Central memory CD4-positive, alpha-beta T cell (primary cell): ENCODE results near the gene WIZ.

Experiments used
- DNase-seq: peaks from one replicate; pipeline ENCODE4 v3.0.0; 2022

WIZ gene

DNA sequence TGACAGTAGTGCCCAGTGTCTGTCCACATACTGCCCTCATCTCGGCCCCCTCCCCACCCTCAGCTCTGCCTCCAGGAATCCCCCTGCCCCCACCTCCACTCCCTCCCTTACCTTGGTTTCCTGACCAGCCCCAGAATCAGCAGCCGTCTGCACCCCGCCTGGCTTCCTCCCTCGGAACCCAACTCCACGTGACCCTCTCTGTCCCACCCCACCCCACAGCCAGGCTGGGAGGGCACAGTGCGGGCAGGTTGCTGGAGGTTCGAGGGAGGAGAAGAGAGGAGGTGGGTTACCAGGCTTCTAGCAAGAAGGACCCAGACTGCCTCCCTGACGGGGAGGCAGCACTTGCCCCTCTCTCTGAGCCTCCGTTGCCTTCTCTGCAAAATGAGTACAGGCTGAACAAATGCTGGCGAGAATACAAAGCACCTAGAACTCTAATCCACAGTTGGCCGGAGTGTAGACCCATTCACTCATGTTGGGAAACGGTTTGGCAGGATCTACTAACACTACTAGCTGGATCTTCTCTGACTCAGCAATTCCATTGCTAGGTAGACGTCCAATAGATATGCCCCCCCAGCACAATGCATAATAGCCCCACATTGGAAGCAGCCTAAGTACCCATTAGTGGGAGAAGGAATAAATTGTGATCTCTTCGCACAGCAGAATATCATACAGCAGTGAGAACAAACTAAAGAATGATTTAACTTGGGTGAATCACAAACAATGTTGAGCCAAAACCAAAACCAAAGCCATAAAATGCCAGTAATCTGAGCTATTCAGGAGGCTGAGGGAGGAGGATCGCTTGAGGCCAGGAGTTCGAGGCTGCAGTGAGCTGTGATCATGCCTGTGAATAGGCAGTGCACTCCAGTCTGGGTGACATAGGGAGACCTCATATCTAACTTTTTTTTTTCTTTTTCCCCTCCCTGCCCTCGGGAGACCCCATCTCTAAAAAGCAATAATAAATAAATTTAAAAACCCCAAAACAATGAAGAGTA, 14.9 kb upstream of the WIZ start, which contains the start of gene RASAL3:
TSS of gene RASAL3 (minus strand) at position 151 of the 992 bp plus-strand sequence. CDS start 186 bp downstream, outside the sequence.
- DNase-seq = peak; percentile 62

GRCh38 chr19:15463861-15464371, 14.2 kb upstream of the WIZ start:
- DNase-seq = peak; percentile 82

DNA sequence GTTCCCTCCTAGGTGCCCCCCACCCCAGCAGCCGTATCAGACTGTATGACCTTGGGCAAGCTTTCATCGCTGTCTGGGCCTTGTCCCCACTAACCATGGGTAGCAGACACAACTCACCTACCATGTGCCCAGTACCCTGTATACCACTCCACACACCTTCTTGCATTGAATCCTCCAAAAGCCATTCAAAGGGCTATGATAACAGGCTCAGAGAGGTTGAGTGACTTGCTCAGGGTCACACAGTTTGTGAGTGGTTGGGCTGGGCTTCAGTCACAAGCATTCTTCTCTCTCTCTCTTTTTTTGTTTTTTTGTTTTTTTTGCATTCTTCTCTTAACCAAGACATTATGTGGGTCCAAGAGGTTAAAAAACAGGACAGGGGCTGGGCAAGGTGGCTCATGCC, 11.9 kb upstream of the WIZ start:
- no peak for DNase-seq

GRCh38 chr19:15457701-15458484, 8.1 kb upstream of the WIZ start:
- DNase-seq = no peak

GRCh38 chr19:15456871-15457700, 7.3 kb upstream of the WIZ start:
- no peak for DNase-seq

DNA sequence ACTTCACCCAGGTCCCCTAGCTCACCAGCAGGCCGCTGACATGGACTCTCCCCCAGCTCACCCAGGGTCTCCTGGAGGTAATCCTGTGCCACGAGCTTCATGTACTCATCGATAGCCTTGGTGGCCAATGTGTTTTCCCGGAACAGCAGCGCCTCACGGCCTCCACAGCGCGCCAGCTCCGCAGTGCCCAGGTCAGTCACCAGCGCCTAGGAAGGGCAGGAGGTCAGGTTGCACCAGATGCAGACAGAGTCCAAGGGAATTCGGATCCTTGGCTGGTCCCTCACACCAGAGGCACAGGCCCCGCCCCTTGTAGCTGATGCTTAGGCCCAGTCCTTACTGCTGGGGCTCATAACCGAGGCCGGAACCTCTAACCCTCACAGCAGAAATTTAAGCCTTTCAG, 6.7 kb upstream of the WIZ start:
- DNase-seq = no peak

DNA sequence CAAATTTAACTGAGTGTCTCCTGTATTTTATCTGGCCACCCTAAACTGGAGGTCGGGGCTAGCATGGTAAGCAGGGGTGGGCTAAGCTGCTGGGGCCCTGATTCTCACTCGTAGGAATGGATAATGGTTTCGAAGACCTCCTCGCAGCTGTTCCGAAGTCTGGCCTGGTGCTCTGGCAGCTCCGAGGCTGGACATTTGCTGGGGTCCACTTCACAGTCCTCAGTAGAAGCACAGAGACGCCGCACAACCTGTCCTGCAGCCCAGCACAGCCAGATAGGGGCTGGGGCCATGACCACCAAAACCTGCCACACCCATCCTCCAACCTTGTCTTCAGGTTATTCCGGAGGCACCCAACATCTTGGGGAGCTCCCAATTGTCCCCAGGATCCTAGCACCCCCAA, 6.2 kb upstream of the WIZ start:
- no peak for DNase-seq

- DNase-seq = no peak
Measured at GRCh38 chr19:15453906-15454860, 4.4 kb upstream of the WIZ start.

GRCh38 chr19:15453091-15453578, 3.4 kb upstream of the WIZ start:
- DNase-seq = no peak

DNA sequence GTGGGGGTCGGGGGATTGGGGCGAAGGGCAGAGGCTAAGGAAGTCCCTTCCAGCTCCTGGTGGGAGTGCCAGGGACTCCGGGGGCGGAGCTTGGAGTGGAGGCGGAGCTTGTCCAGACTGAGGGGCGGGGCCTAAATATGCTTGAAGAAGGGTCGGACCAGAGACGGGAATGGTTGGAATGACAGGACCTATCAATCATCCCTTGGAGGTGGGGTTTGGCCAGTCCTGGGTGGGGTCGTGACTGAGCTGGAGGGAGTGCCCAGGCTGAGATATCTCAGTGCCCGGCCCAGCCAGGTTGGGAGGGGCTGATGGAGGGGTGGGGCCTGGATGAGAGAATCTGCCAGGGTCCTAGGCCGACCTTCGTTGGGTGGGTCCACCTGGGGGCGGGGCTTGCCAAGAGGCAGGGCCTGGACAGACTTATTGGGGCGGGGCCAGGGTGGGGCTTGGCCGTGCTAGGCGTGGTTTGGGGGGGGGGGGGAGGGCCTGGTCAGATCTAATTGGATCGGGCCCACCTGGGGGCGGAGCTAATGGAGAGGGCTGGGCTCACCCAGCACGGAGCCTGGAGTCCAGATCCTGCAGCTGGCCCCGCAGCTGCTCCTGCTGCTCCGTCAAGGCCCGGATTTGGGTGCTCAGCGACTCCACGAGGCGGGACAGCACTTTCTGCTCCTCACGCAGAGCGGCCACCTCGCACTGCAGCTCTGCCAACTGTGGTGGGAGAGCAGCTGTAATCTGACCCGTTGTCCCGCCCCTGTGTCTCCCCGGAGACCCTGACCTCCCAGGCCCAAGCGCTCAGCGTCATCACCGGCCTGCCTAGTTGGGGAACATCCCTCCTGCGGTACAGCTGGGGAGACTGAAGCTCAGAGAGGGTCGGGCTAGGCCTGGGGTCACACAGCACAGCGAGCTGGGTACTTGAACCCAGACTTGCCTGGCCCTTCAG, 2.6 kb upstream of the WIZ start:
- no peak for DNase-seq

GRCh38 chr19:15450528-15450890, 753 bp upstream of the WIZ start:
- DNase-seq = no peak

GRCh38 chr19:15448778-15449619, 757 bp downstream of the WIZ start:
- DNase-seq = no peak

DNA sequence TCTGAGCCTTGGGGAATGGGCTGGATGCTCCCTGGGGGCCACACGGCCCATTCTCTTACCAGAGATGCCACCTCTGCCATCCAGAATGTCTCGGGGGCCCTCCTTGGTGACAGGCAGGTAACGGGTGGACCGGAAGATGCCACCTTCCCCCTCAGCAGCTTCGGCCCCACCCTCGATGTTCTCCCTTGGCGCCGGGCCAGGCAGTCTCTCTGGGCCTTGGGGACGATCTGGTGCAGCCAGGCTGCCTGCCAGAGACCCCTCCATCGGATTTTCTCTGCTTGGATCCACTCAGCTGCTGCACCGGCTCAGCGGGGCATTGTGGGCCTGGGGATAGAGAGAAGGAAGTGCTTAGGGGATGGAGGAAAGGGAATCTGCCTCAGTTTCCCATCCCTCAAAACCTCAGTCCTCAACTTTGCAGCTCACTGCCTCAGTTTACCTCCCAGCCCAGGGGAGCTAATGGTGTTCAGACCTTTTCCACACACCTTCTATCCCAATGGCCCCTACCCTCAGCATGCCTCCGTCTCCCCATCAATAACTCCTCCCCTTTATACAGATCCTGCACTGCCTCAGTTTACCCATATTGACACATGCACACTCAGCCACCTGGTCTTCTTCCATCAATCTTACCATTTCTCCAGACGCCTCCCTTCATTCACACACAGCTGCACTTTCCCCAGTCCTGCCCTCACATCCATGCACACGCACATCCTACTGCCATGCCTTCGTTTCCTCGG, 1.5 kb downstream of the WIZ start:
- no peak for DNase-seq

DNA sequence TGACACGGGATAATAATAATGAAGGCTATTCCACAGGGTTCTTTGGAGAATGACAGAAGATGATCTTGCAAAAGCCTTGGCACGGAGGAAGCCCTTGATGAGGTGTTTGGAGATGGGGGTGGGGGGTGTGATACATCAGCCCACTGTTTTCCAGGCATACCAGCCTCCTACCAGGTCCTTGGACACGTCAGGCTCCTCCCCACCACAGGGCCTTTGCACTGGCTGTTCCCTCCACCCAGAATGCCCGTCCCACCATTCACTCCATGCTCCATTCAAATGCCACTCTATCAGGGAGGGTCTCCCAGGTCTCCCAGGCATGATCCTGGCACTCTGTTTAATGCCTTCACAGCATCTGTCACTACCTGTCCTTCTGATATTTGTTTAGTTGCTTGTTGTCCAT, 2.7 kb downstream of the WIZ start:
- DNase-seq = no peak

- no peak for DNase-seq
Measured at GRCh38 chr19:15445807-15446376, 3.9 kb downstream of the WIZ start.

DNA sequence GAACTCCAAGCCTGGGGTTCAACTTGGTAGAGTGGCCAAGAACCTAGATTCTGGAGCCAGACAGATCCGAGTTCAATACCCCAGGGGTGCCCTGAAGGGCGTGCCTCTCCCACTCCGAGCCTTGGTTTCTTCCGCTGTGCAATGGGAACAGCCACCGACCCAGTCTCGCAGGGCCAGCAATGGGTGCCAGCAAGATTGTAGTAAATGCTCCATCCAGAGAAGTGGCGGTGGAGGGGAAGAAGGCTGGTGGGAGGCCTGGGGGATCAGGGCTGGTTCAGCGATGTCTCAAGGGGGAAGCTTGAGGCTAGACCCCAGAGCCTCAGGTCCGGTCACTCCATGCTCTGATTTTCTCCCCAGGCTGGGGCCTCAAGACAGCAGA, 4.5 kb downstream of the WIZ start:
- no peak for DNase-seq

DNA sequence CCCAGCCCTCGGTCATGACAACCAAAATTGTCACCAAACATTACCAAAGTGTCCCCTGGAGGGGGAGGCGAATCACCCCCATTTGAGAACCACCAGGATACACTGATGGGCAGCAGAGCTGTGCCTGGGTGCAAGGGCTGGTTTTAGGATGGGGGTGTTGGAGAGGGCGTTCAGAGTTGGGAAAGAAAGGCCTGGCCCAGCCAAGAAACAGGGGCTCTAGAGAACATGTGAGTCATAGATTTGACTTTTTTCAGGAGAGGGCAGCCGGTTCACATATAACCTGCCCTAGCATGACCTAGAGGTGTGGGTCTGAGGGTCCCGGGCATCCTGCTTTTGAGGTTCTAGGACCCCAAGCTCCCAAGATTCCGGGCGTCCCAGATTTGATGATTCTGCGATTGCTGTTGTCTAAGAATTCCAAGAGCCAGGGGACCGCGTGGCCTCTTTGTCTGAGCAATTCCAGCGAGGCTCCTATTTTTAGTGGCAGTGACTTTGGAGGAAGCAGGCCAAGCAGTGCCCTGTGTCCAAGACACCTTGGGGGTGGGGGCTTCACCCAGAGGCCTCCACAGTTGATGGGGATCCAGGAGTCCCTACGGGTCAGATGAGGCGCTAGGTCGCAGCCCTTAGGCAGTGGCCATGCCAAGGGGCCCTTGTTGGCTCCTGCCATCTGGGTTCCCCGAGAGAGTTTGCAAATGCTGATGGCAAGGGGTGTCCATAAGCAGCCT, 5.1 kb downstream of the WIZ start:
- DNase-seq = no peak
